Activated CD4-positive, alpha-beta memory T cell treated with anti-CD3 and anti-CD28 coated beads for 36 hours (primary cell): Measurements from ENCODE around the gene NDEL1. TPM values are rescaled to one million over a fixed set of nuclear protein-coding genes. Genes with fewer than 3 reads are reported as not detected.
"Not testable (repeated sequence)": the region's sequence is repeated elsewhere in the genome, so short reads cannot be mapped to it uniquely, and the experiment has no call there.

ENCODE experiments used
- CTCF ChIA-PET: fragments of 350-600 bp; sonication (Branson Sonifier 250); formaldehyde crosslinking; loops from one replicate; lab custom pipeline; 2021; ENCODE audit warnings: antibody characterized with exemption, inconsistent platforms; lab: Charles Lee
- POLR2A ChIA-PET: fragments of 350-600 bp; sonication (Branson Sonifier 250); formaldehyde crosslinking; loops from one replicate; lab custom pipeline; 2021; ENCODE audit warnings: antibody characterized with exemption; lab: Charles Lee
- DNase-seq: peaks from one replicate; pipeline ENCODE4 v3.0.0-alpha.2; 2020
- H3K27ac Mint-ChIP-seq: one replicate; pipeline ENCODE4 v1.8.0; 2021; ENCODE audit warnings: mixed read lengths
- H3K27me3 Mint-ChIP-seq: one replicate; pipeline ENCODE4 v1.8.0; 2021; ENCODE audit warnings: mixed read lengths
- H3K36me3 Mint-ChIP-seq: one replicate; pipeline ENCODE4 v1.8.0; 2021; ENCODE audit warnings: mixed read lengths
- H3K4me1 Mint-ChIP-seq: one replicate; pipeline ENCODE4 v1.8.0; 2021; ENCODE audit warnings: low read depth, mixed read lengths
- H3K4me3 Mint-ChIP-seq: one replicate; pipeline ENCODE4 v1.8.0; 2021; ENCODE audit warnings: mild to moderate bottlenecking, mixed read lengths
- H3K9me3 Mint-ChIP-seq: one replicate; pipeline ENCODE4 v1.8.0; 2021; ENCODE audit warnings: mixed read lengths
- intact Hi-C: fragments of 100-400 bp; cut with micrococcal nuclease; formaldehyde crosslinking; loops from one replicate; pipeline ENCODE4 v1.15.1; 2023
- total RNA-seq, 2 experiments: library from RNA; stranded (reverse); gene quantifications; one replicate each; pipeline ENCODE4 v1.2.3, GENCODE V29; 2021

The NDEL1 gene
- 10 to 100 TPM; 58.0 to 62.8 TPM for total RNA-seq

DNA sequence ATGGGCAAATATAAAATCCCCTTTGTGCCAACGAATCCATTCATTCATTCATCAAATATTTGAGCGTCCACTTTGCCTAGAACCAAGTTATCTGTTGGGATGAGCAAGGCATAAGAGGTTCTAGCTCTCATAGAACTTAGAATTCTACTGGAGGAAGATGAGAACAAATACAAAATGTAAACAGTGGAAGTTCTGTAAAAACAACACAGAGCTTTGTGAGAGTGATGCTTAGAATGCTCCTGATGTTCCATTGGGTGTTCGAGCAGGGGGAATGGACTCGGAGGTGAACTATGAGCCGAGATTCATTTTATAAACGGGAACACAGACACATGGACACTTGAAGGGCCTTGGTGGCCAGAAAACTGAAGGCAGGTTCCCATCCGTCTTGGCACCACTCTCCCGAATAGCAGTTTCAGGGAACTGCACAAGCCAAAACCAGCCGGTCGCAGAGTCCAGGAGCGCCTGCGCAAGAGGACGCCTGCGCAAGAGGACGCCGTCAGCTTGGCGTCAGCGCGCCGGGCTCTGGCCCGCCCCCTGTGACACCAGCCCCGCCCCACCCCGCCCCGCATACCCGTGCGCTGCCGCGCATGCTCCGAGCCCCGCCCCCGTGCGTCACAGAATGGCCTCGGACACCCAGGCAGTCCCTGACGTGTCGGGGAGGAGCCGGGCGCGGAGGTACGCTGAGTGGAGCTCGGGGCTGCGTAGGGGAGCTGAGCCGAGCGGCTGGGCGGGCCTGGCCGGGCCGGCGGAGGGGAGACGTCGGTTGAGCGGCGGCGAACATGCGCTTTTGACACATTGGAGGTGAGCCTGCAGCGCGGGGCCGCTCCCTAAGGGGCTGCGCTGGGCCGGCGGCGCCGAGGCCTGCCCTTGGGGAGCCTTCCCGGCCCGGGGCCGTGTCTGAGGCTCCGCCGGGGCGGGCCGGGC lies at the start of gene NDEL1:
NDEL1 (plus strand) TSS at position 640 of the 924 bp plus-strand sequence. CDS start 8,388 bp downstream, outside the sequence.
- peak; percentile 99 for DNase-seq
- intact Hi-C loops, result loop anchor here (1.0 to 10.0 kb wide), 7 partner anchors 52 to 751 kb away; partner anchors contain the start of genes CTC1, MYH10, PFAS and RPL26
- POLR2A ChIA-PET, result interaction anchor here (0.8 to 1.2 kb wide), 5 partner anchors 23 to 195 kb away, joined by 3 to 6 read pairs (median 3); partner anchors contain the start of gene MYH10
- peak within 1 kb of the TSS; percentile 92 for H3K4me3 Mint-ChIP-seq
- CTCF ChIA-PET, result interaction anchor here (0.8 to 3.6 kb wide), 4 partner anchors 18 to 195 kb away, joined by 3 to 31 read pairs (median 8); partner anchors contain the start of gene MYH10
- H3K9me3 Mint-ChIP-seq, result no peaks in the 10 kb centered on the region
- peak within 1 kb of the TSS; percentile 91 for H3K27ac Mint-ChIP-seq
- peaks cover 31% of the 10 kb centered on the region for H3K4me1 Mint-ChIP-seq
- no peaks in the 10 kb centered on the region for H3K27me3 Mint-ChIP-seq
- peaks cover 10% of the 10 kb centered on the region for H3K36me3 Mint-ChIP-seq

DNA sequence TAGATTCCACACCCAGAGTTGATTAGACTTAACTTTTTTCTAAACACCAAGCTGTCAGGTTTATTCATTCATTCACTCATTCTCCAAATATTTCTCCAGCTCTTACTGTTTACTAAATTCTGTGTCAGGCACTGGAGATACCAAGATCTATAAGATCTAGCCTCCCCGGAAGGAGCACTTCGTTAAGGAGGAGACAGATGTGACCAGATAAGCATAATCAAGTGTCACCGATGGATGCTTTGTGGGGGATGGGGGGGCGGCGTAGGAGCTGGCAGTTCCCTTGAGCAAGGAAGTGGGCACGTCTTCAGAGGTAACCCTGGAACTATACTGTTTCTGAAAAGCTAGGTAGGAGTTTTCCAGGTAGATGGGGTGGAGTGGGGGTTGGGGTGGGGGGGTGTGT lies 48.8 kb upstream of the NDEL1 start:
- intact Hi-C loops, result loop anchor here (10.0 kb wide), 1 partner anchor 508 kb away; no protein-coding TSS in a partner anchor
- Mint-ChIP-seq H3K9me3 (no peaks in the 10 kb centered on the region), H3K4me1 (peaks cover 19% of the 10 kb centered on the region), H3K27me3 (no peaks in the 10 kb centered on the region), H3K4me3 (no peak overlapping the region), H3K36me3 (peaks cover 13% of the 10 kb centered on the region), H3K27ac (no peak overlapping the region)
- no peak for DNase-seq
- CTCF ChIA-PET, result interaction anchor here (0.9 to 1.4 kb wide), 4 partner anchors 10 to 399 kb away, joined by 5 to 6 read pairs (median 6); partner anchors contain the start of gene KRABD2
- POLR2A ChIA-PET, result no interaction called here

GRCh38 chr17:8387914-8388651 lies 47.6 kb upstream of the NDEL1 start:
- Mint-ChIP-seq H3K36me3 (peaks cover under 1% of the 10 kb centered on the region), H3K9me3 (no peaks in the 10 kb centered on the region), H3K27me3 (no peaks in the 10 kb centered on the region), H3K27ac (no peak overlapping the region), H3K4me1 (peaks cover 15% of the 10 kb centered on the region), H3K4me3 (no peak overlapping the region)
- DNase-seq, result no peak
- ChIA-PET POLR2A (no interaction called here), CTCF (interaction anchor here (1.4 kb wide), 1 partner anchor 358 kb away, joined by 6 read pairs; no protein-coding TSS in a partner anchor)
- intact Hi-C loops, result loop anchor here (10.0 kb wide), 1 partner anchor 507 kb away; no protein-coding TSS in a partner anchor

DNA sequence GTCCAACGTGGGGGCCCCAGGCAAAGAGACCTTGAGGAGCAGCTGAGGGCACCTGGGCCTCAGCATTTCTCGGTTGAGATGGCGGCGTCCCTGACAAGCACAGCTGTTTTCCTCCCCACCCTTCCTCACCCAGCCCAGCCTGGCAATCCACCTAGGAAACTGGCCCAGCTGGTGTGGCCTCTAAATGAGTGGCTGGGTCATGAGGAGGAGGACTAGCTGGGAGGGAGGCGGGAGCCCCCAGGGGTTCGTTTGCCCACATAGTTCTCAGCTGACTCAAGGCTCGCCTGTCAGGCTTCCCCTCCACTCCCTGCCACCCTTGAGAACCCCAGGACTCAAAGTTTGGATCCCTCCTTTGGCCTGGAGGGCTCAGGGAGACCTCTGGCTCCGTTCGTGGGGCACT lies 44.0 kb upstream of the NDEL1 start:
- ChIA-PET POLR2A (interaction anchor here (0.9 kb wide), 1 partner anchor 15 kb away, joined by 5 read pairs; the partner anchor contains the start of gene KRABD2), CTCF (interaction anchor here (1.6 kb wide), 1 partner anchor 15 kb away, joined by 4 read pairs; the partner anchor contains the start of gene KRABD2)
- Mint-ChIP-seq H3K4me3 (no peak overlapping the region), H3K9me3 (no peaks in the 10 kb centered on the region), H3K27me3 (peaks cover 3% of the 10 kb centered on the region), H3K27ac (no peak overlapping the region), H3K4me1 (peaks cover 10% of the 10 kb centered on the region), H3K36me3 (no peaks in the 10 kb centered on the region)
- DNase-seq, result no peak
- intact Hi-C loops, result no loop called here

GRCh38 chr17:8392274-8392673 lies 43.4 kb upstream of the NDEL1 start:
- Mint-ChIP-seq H3K9me3 (no peaks in the 10 kb centered on the region), H3K4me1 (peaks cover 9% of the 10 kb centered on the region), H3K27ac (no peak overlapping the region), H3K36me3 (no peaks in the 10 kb centered on the region), H3K27me3 (peaks cover 3% of the 10 kb centered on the region), H3K4me3 (no peak overlapping the region)
- intact Hi-C loops, result no loop called here
- no peak for DNase-seq
- ChIA-PET POLR2A (interaction anchor here (0.9 kb wide), 1 partner anchor 16 kb away, joined by 5 read pairs; the partner anchor contains the start of gene KRABD2), CTCF (interaction anchor here (1.4 kb wide), 1 partner anchor 9 kb away, joined by 9 read pairs; no protein-coding TSS in a partner anchor)

GRCh38 chr17:8392674-8393469 lies 42.8 kb upstream of the NDEL1 start:
- H3K36me3 Mint-ChIP-seq, result no peaks in the 10 kb centered on the region
- no peak for DNase-seq
- intact Hi-C loops, result no loop called here
- H3K4me1 Mint-ChIP-seq, result peaks cover 9% of the 10 kb centered on the region
- H3K4me3 Mint-ChIP-seq, result no peak overlapping the region
- no peak overlapping the region for H3K27ac Mint-ChIP-seq
- ChIA-PET CTCF (interaction anchor here (0.6 to 1.4 kb wide), 3 partner anchors 9 to 393 kb away, joined by 3 to 9 read pairs (median 4); no protein-coding TSS in a partner anchor), POLR2A (no interaction called here)
- peaks cover 7% of the 10 kb centered on the region for H3K27me3 Mint-ChIP-seq
- no peaks in the 10 kb centered on the region for H3K9me3 Mint-ChIP-seq

DNA sequence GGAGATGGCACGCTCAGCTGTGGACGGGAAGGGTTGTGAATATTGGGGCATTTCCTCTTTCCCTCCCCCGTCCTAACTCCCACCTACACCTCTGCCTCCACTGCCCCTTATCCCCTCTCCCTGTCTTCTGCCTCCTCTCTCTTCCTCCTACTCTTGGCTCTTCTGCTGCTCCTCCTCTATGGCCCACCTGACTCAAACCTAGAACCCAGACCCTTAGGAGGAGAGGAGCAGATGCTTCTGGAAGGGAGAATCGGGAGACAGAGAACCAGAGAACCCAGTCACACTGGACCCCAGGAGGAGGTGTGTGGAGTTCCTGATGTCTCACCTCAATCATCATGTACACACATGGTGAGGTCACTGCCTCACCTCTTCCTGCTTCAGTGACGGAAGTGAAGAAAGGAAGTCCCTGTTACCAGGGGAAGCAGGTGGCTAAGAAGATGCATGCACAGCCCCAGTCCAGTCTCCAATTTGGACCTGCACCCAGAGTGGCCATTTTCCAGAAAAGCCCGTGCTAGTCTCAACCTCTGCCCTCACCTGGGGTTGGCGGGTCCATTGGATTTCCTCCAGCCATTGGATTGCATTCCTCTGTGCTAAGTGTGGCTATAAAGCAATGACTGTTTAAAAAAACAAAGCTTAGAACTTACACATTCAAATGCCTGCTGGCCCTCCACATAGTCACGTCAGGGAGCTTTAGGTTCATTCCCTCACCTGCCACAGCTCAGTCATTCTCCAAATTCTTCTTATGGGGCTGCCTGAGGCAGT lies 42.0 kb upstream of the NDEL1 start:
- CTCF ChIA-PET, result interaction anchor here (0.6 to 1.4 kb wide), 4 partner anchors 10 to 392 kb away, joined by 3 to 9 read pairs (median 4); partner anchors contain the start of gene KRABD2
- Mint-ChIP-seq H3K27me3 (peaks cover 7% of the 10 kb centered on the region), H3K4me3 (no peak overlapping the region), H3K27ac (peak overlapping the region; percentile 52), H3K9me3 (no peaks in the 10 kb centered on the region), H3K4me1 (peaks cover 9% of the 10 kb centered on the region), H3K36me3 (no peaks in the 10 kb centered on the region)
- peak; percentile 55 for DNase-seq
- intact Hi-C loops, result no loop called here
- POLR2A ChIA-PET, result no interaction called here

- CTCF ChIA-PET, result interaction anchor here (1.4 kb wide), 1 partner anchor 18 kb away, joined by 4 read pairs; the partner anchor contains the start of gene KRABD2
- H3K9me3 Mint-ChIP-seq, H3K4me3 Mint-ChIP-seq, H3K4me1 Mint-ChIP-seq, H3K27ac Mint-ChIP-seq, intact Hi-C loops, H3K27me3 Mint-ChIP-seq, DNase-seq, H3K36me3 Mint-ChIP-seq: not testable (repeated sequence)
- POLR2A ChIA-PET, result interaction anchor here (0.6 kb wide), 1 partner anchor 11 kb away, joined by 3 read pairs; no protein-coding TSS in a partner anchor
Measured at GRCh38 chr17:8394497-8394896, 41.2 kb upstream of the NDEL1 start.

- Mint-ChIP-seq H3K27ac (no peak within 1 kb of the TSS), H3K4me3 (no peak within 1 kb of the TSS)
Measured at GRCh38 chr17:8397636-8398035, 38.0 kb upstream of the NDEL1 start, which contains the start of gene RNF222. Gene RNF222 (minus strand): TSS chr17:8397827. CDS start chr17:8393461, 4,366 bp downstream.

GRCh38 chr17:8398980-8399379 lies 36.7 kb upstream of the NDEL1 start:
- H3K4me3 Mint-ChIP-seq, result no peak overlapping the region
- intact Hi-C loops, result no loop called here
- POLR2A ChIA-PET, result no interaction called here
- no peaks in the 10 kb centered on the region for H3K36me3 Mint-ChIP-seq
- H3K27me3 Mint-ChIP-seq, result peaks cover 23% of the 10 kb centered on the region
- no peak for DNase-seq
- CTCF ChIA-PET, result interaction anchor here (1.3 kb wide), 1 partner anchor 11 kb away, joined by 6 read pairs; no protein-coding TSS in a partner anchor
- H3K4me1 Mint-ChIP-seq, result peaks cover 2% of the 10 kb centered on the region
- H3K9me3 Mint-ChIP-seq, result no peaks in the 10 kb centered on the region
- no peak overlapping the region for H3K27ac Mint-ChIP-seq

More at GRCh38 chr17:8397636-8398035, 38.0 kb upstream of the NDEL1 start, which contains the start of gene RNF222:
- intact Hi-C loops, result no loop called here
- CTCF ChIA-PET, result interaction anchor here (0.8 kb wide), 1 partner anchor 12 kb away, joined by 7 read pairs; no protein-coding TSS in a partner anchor
- H3K36me3 Mint-ChIP-seq, result no peaks in the 10 kb centered on the region
- peaks cover 9% of the 10 kb centered on the region for H3K4me1 Mint-ChIP-seq
- H3K27me3 Mint-ChIP-seq, result peaks cover 17% of the 10 kb centered on the region
- H3K9me3 Mint-ChIP-seq, result no peaks in the 10 kb centered on the region
- POLR2A ChIA-PET, result no interaction called here
- no peak for DNase-seq
